Right lobe of liver (tissue), 6 donors: ENCODE data around the gene PPP2R5B. TPM values are rescaled to one million over a fixed set of nuclear protein-coding genes. Genes with fewer than 3 reads are reported as not detected.

Experiments
- ATAC-seq, 4 donors: fragments of 200-7000 bp; cut with Tn5 transposase; one replicate each; pipeline ENCODE4 v1.9.1; 2020; ENCODE audit warnings: mild to moderate bottlenecking in 4 of 4, moderate library complexity in 4 of 4
- DNase-seq, 3 donors: peaks; one replicate each; pipeline ENCODE4 v3.0.0-alpha.2; 2020
- H3K27ac ChIP-seq, 3 donors: fragments of 200-600 bp; one replicate each; pipeline ENCODE4 v1.8.0; 2022
- H3K27me3 ChIP-seq, 2 donors: fragments of 200-600 bp; one replicate each; pipeline ENCODE4 v1.8.0; 2022
- H3K36me3 ChIP-seq, 4 donors: fragments of 200-600 bp; sonication (generic) in 1 of 4; one replicate each; pipeline versions ENCODE4 v1.5.1 to v1.8.0; 2017 to 2022; ENCODE audit warnings: control low read depth in 1 of 4
- H3K4me1 ChIP-seq, 4 donors: fragments of 200-600 bp; sonication (generic) in 1 of 4; one replicate each; pipeline versions ENCODE4 v1.5.1 to v1.8.0; 2017 to 2022; ENCODE audit warnings: control low read depth in 1 of 4
- H3K4me3 ChIP-seq, 3 donors: fragments of 200-600 bp; one replicate each; pipeline ENCODE4 v1.8.0; 2022
- H3K9me3 ChIP-seq, 4 donors: fragments of 200-600 bp; sonication (generic) in 1 of 4; one replicate each; pipeline versions ENCODE4 v1.5.1 to v1.8.0; 2017 to 2022; ENCODE audit warnings: control low read depth in 1 of 4
- CTCF ChIP-seq, 4 donors: fragments of 200-600 bp in 3 of 4; fragments of 450-650 bp in 1 of 4; IDR thresholded peaks; one replicate each; pipeline versions ENCODE4 v1.5.1 to v1.8.0; 2016 to 2022; ENCODE audit warnings: antibody characterized with exemption in 4 of 4, mild to moderate bottlenecking in 2 of 4
- POLR2A ChIP-seq: fragments of 450-650 bp; IDR thresholded peaks from one replicate; pipeline ENCODE4 v1.6.1; 2017; ENCODE audit warnings: antibody characterized with exemption, mild to moderate bottlenecking
- WGBS: methylation state at CpG from one replicate; pipeline ENCODE4 v1.1.6; 2018; ENCODE audit warnings: low coverage, low lambda C conversion rate; ENCODE audit not compliant: insufficient coverage; ENCODE audit errors: missing lambda C conversion rate; 5-methylcytosine and 5-hydroxymethylcytosine counted together
- intact Hi-C, 2 donors: fragments of 100-400 bp; cut with DNase I; formaldehyde crosslinking; loops; one replicate each; pipeline versions ENCODE4 v1.11.2 to v1.14.1; 2022
- total RNA-seq, 6 experiments: library from RNA; depleted of rRNA in 2 of 6; stranded (reverse); fragments of >200 nt in 2 of 6; fragmentation: NEBNext Ultra II Directional in 3 of 6; extraction: Animal tissue kit (Norgen Biotek cat#: 25700) in 3 of 6; gene quantifications; one replicate each; pipeline versions ENCODE4 v1.1.0 to v1.2.4, GENCODE V29; 2016 to 2023
- donor health status: DM: no; HTN: yes; CAD: no.
- donor health status: DM: no; HTN: no; CAD: no.
- donor health status: DM: no; HTN: no; CAD: no.
- donor health status: DM: no; HTN: yes; CAD: no.
- donor health status: DM: no; HTN: yes; CAD: no.

The PPP2R5B gene
- total RNA-seq, 6 experiments from 2014 or later, result 6.8 to 12.6 (median 8.9) TPM

- TF ChIP-seq CTCF (IDR thresholded peaks at IDR 0.05), result no peak
- no peak for TF ChIP-seq POLR2A
- intact Hi-C loops, result loop anchor here in 1 of 2 donors (10.0 kb wide), 1 partner anchor 59 kb away; no protein-coding TSS in a partner anchor
These were observed 1.3 kb downstream of the PPP2R5B start for GRCh38 chr11:64925536-64926436.

GRCh38 chr11:64926689-64927088, 2.2 kb downstream of the PPP2R5B start:
- Histone ChIP-seq H3K36me3 (peaks cover 0 to 17% (median 6%) of the 10 kb centered on the region in 4 donors), H3K27ac (no peak overlapping the region), H3K4me1 (peaks cover 0 to 7% (median 2%) of the 10 kb centered on the region in 4 donors), H3K27me3 (no peaks in the 10 kb centered on the region), H3K9me3 (no peaks in the 10 kb centered on the region), H3K4me3 (no peak overlapping the region)
- DNase-seq, result peak in 1 of 3 donors; percentile 20
- 100% methylated on average over 1 of the region's 22 CpGs for WGBS
- no peak for ATAC-seq
- intact Hi-C loops, result loop anchor here in 1 of 2 donors (10.0 kb wide), 1 partner anchor 58 kb away; no protein-coding TSS in a partner anchor
- TF ChIP-seq POLR2A, result no peak

More at GRCh38 chr11:64925536-64926436, 1.3 kb downstream of the PPP2R5B start:
- Histone ChIP-seq H3K36me3 (peaks cover 0 to 8% (median 5%) of the 10 kb centered on the region in 4 donors), H3K27me3 (no peaks in the 10 kb centered on the region), H3K4me1 (peaks cover 0 to 7% (median 2%) of the 10 kb centered on the region in 4 donors), H3K27ac (peak overlapping the region in 1 of 3 donors; percentile 94), H3K4me3 (peak overlapping the region; percentile 79 to 97 (median 89)), H3K9me3 (no peaks in the 10 kb centered on the region)
- WGBS, result no CpG with 5 or more reads among the region's 24 CpGs
- DNase-seq (peak in 1 of 3 donors; percentile 52), ATAC-seq (no peak)

DNA sequence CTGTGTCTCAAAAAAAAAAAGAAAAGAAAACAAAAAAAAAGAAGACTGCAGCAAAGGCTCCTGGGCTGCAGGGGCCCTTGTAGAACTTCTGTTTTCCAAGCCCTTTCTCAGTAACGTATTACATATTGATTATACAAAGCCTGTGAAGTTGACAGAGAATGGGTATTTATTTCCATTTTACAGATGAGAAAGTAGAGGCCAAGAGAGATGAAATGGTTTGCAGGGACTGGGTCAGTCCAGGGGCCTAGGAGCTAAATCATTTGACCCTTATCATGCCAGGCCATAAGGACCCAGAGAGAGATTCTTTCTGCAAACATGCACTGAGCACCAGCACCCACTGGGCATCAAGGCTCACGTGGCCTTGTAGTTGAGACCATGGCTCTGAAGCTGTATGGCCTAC, 4.5 kb downstream of the PPP2R5B start:
- ATAC-seq, result no peak
- no peak overlapping the region for H3K27ac ChIP-seq

DNA sequence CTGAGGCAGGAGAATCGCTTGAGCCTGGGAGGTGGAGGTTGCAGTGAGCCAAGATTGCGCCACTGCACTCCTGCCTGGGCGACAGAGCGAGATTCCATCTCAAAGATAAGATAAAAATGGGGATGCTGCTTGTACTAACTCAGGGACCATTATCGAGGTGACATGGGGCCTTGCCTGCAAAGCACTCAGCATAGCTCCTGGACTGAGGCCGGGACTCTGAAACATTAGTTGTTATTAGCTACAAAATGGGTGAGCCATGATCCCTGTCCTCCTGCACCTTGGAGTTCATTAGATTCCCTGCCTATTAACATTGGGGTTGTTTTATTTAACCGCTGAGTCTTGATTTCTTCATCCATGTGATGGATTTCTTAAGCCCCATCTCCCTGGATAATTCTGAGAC, 5.1 kb downstream of the PPP2R5B start:
- intact Hi-C loops, result loop anchor here in 1 of 2 donors (10.0 kb wide), 1 partner anchor 55 kb away; no protein-coding TSS in a partner anchor
- no peak for TF ChIP-seq CTCF (IDR thresholded peaks at IDR 0.05)
- no peak for TF ChIP-seq POLR2A
- peaks cover 0 to 38% (median 11%) of the 10 kb centered on the region in 4 donors for H3K36me3 ChIP-seq

More for the DNA sequence above, 4.5 kb downstream of the PPP2R5B start:
- Histone ChIP-seq H3K4me3 (no peak overlapping the region), H3K36me3 (peaks cover 0 to 38% (median 11%) of the 10 kb centered on the region in 4 donors), H3K27me3 (no peaks in the 10 kb centered on the region), H3K4me1 (peaks cover 0 to 7% (median 0%) of the 10 kb centered on the region in 4 donors), H3K9me3 (no peaks in the 10 kb centered on the region)
- no peak for TF ChIP-seq POLR2A
- no peak for TF ChIP-seq CTCF (IDR thresholded peaks at IDR 0.05)
- DNase-seq, result no peak
- intact Hi-C loops, result loop anchor here in 1 of 2 donors (10.0 kb wide), 1 partner anchor 56 kb away; no protein-coding TSS in a partner anchor
- 92% methylated on average over 2 of the region's 2 CpGs for WGBS

GRCh38 chr11:64930340-64930739, 5.9 kb downstream of the PPP2R5B start:
- Histone ChIP-seq H3K27me3 (no peaks in the 10 kb centered on the region), H3K9me3 (no peaks in the 10 kb centered on the region), H3K27ac (no peak overlapping the region), H3K4me1 (peaks cover 0 to 3% (median 0%) of the 10 kb centered on the region in 4 donors), H3K4me3 (no peak overlapping the region), H3K36me3 (peaks cover 0 to 38% (median 11%) of the 10 kb centered on the region in 4 donors)
- no peak for TF ChIP-seq CTCF (IDR thresholded peaks at IDR 0.05)
- TF ChIP-seq POLR2A, result no peak
- intact Hi-C loops, result no loop called here
- no peak for DNase-seq
- ATAC-seq, result no peak
- WGBS, result 100% methylated on average over 1 of the region's 6 CpGs

More for the DNA sequence above, 5.1 kb downstream of the PPP2R5B start:
- Histone ChIP-seq H3K27ac (no peak overlapping the region), H3K4me1 (peaks cover 0 to 7% (median 0%) of the 10 kb centered on the region in 4 donors), H3K9me3 (no peaks in the 10 kb centered on the region), H3K4me3 (no peak overlapping the region), H3K27me3 (no peaks in the 10 kb centered on the region)
- DNase-seq (no peak), ATAC-seq (no peak)
- 91% methylated on average over 5 of the region's 7 CpGs for WGBS
